ENCODE results near the gene NRCAM.
"Not testable (repeated sequence)": the region's sequence is repeated elsewhere in the genome, so short reads cannot be mapped to it uniquely, and the experiment has no call there.

Gene NRCAM

GRCh38 chr7:108455998-108456677 is at the start of gene NRCAM:
Gene NRCAM, minus strand, starts transcription at chr7:108456436. Its CDS starts 216,372 bp downstream, at chr7:108240064.
- H3K27me3 ChIP-seq (ENCODE audit: low read length): no peaks in the 10 kb centered on the region
- no peaks in the 10 kb centered on the region for H3K36me3 ChIP-seq (ENCODE audit: low read length)
- no peaks in the 10 kb centered on the region for H3K9me3 ChIP-seq (ENCODE audit: insufficient read depth, low read length)
- peak within 1 kb of the TSS; percentile 9; the same call in 1 of the 2 replicates for H3K9ac ChIP-seq (ENCODE audit: low read length)
- no peaks in the 10 kb centered on the region for H3F3A ChIP-seq (ENCODE audit: insufficient read depth)
- H3K4me2 ChIP-seq (ENCODE audit: low read depth, low read length, poor library complexity, severe bottlenecking): peak within 1 kb of the TSS; percentile 63
- no peaks in the 10 kb centered on the region for H4K20me1 ChIP-seq (ENCODE audit: low read depth, low read length)
- H3K9me2 ChIP-seq (replicated peaks; ENCODE audit: insufficient read depth, low read length): no peaks in the 10 kb centered on the region
- H3K4me3 ChIP-seq (ENCODE audit: insufficient read depth, low read length, poor library complexity, severe bottlenecking): peak within 1 kb of the TSS; percentile 52
- no peak within 1 kb of the TSS for H3K27ac ChIP-seq (ENCODE audit: low read depth, low read length)
- no peaks in the 10 kb centered on the region for H3K79me2 ChIP-seq (ENCODE audit: insufficient read depth, low read length)
- peak within 1 kb of the TSS; percentile 23 for H2AFZ ChIP-seq (ENCODE audit: low read depth, low read length, severe bottlenecking)
- TF ChIP-seq EZH2phosphoT487 (conservative IDR thresholded peaks at IDR 0.05; ENCODE audit: low read length): no peak
- TF ChIP-seq CTCF (IDR thresholded peaks at IDR 0.05; ENCODE audit: insufficient read depth, low read length, poor library complexity, severe bottlenecking): no peak

GRCh38 chr7:108504576-108504975 is 48.3 kb upstream of the NRCAM start:
- H4K20me1 ChIP-seq (ENCODE audit: low read depth, low read length); H3K4me3 ChIP-seq (ENCODE audit: insufficient read depth, low read length, poor library complexity, severe bottlenecking); H3K9ac ChIP-seq (ENCODE audit: low read length); H3K27me3 ChIP-seq (ENCODE audit: low read length); H3F3A ChIP-seq (ENCODE audit: insufficient read depth); H3K9me3 ChIP-seq (ENCODE audit: insufficient read depth, low read length); H2AFZ ChIP-seq (ENCODE audit: low read depth, low read length, severe bottlenecking); H3K9me2 ChIP-seq (replicated peaks; ENCODE audit: insufficient read depth, low read length): not testable (repeated sequence)
- H3K4me2 ChIP-seq (ENCODE audit: low read depth, low read length, poor library complexity, severe bottlenecking): peak overlapping the region; percentile 89
- H3K79me2 ChIP-seq (ENCODE audit: insufficient read depth, low read length): peaks cover 15% of the 10 kb centered on the region
- H3K27ac ChIP-seq (ENCODE audit: low read depth, low read length): peak overlapping the region; percentile 93
- peaks cover 13% of the 10 kb centered on the region; the same call in 1 of the 2 replicates for H3K36me3 ChIP-seq (ENCODE audit: low read length)

- H3K4me2 ChIP-seq (ENCODE audit: low read depth, low read length, poor library complexity, severe bottlenecking): peak overlapping the region; percentile 89
- peak overlapping the region; percentile 56 for H3K9ac ChIP-seq (ENCODE audit: low read length)
- H3F3A ChIP-seq (ENCODE audit: insufficient read depth): peaks cover 17% of the 10 kb centered on the region
- H3K27ac ChIP-seq (ENCODE audit: low read depth, low read length): peak overlapping the region; percentile 93
- peaks cover 13% of the 10 kb centered on the region; the same call in 1 of the 2 replicates for H3K36me3 ChIP-seq (ENCODE audit: low read length)
- no peak for TF ChIP-seq CTCF (IDR thresholded peaks at IDR 0.05; ENCODE audit: insufficient read depth, low read length, poor library complexity, severe bottlenecking)
- no peak for TF ChIP-seq EZH2phosphoT487 (conservative IDR thresholded peaks at IDR 0.05; ENCODE audit: low read length)
- H2AFZ ChIP-seq (ENCODE audit: low read depth, low read length, severe bottlenecking): peak overlapping the region; percentile 69
- H3K9me2 ChIP-seq (replicated peaks; ENCODE audit: insufficient read depth, low read length): no peaks in the 10 kb centered on the region
- no peaks in the 10 kb centered on the region for H3K27me3 ChIP-seq (ENCODE audit: low read length)
- no peaks in the 10 kb centered on the region for H3K9me3 ChIP-seq (ENCODE audit: insufficient read depth, low read length)
- peak overlapping the region; percentile 48 for H3K4me3 ChIP-seq (ENCODE audit: insufficient read depth, low read length, poor library complexity, severe bottlenecking)
- no peaks in the 10 kb centered on the region for H4K20me1 ChIP-seq (ENCODE audit: low read depth, low read length)
- H3K79me2 ChIP-seq (ENCODE audit: insufficient read depth, low read length): peaks cover 15% of the 10 kb centered on the region
Observed at GRCh38 chr7:108503112-108504026, 47.1 kb upstream of the NRCAM start.

All from SU-DHL-6 (cell line).